ENCODE data around the gene RSRC2. TPM values are rescaled to one million over a fixed set of nuclear protein-coding genes. Genes with fewer than 3 reads are reported as not detected.
"Not testable (repeated sequence)": the region's sequence is repeated elsewhere in the genome, so short reads cannot be mapped to it uniquely, and the experiment has no call there.

Gene RSRC2
- total RNA-seq (2014; rRNA removed; shearing (Covaris generic)): 33.1 and 38.1 TPM in 2 replicates

- DNase-seq (ENCODE audit: low read depth): peak; percentile 99
Measured at GRCh38 chr12:122526683-122527477, at the start of gene RSRC2, which contains the start of gene KNTC1. TSS of gene RSRC2 (minus strand) at chr12:122526936. CDS start at chr12:122526853, 83 bp downstream. TSS of gene KNTC1 (plus strand) at chr12:122527249. CDS start at chr12:122530064, 2,815 bp downstream.

- no peak for DNase-seq (ENCODE audit: low read depth)
Measured at GRCh38 chr12:122571821-122572220, 45.1 kb upstream of the RSRC2 start.

- peak; percentile 80 for DNase-seq (ENCODE audit: low read depth)
Measured at GRCh38 chr12:122570006-122570405, 43.3 kb upstream of the RSRC2 start.

- no peak for DNase-seq (ENCODE audit: low read depth)
Measured at GRCh38 chr12:122569288-122569687, 42.6 kb upstream of the RSRC2 start.

- not testable (repeated sequence) for DNase-seq (ENCODE audit: low read depth)
Measured at GRCh38 chr12:122566816-122567215, 40.1 kb upstream of the RSRC2 start.

GRCh38 chr12:122563361-122563760 is 36.6 kb upstream of the RSRC2 start:
- no peak for DNase-seq (ENCODE audit: low read depth)

DNA sequence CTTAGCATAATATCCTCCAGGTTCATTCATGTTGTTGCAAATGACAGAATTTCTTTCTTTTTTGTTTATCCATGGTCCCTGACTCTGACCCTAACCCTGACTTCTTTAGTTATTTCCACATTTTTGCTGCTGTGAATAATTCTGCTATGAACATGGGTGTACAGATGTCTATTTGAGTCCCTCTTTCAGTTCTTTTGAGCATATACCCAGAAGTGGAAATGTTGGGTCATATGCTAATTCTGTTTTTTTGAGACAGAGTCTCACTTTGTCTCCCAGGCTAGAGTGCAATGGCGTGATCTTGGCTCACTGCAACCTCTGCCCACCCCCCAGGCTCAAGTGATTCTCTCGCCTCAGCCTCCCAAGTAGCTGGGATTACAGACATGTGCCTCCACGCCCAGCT is 33.4 kb upstream of the RSRC2 start:
- no peak for DNase-seq (ENCODE audit: low read depth)

- DNase-seq (ENCODE audit: low read depth): no peak
Measured at GRCh38 chr12:122558745-122559641, 32.3 kb upstream of the RSRC2 start.

DNA sequence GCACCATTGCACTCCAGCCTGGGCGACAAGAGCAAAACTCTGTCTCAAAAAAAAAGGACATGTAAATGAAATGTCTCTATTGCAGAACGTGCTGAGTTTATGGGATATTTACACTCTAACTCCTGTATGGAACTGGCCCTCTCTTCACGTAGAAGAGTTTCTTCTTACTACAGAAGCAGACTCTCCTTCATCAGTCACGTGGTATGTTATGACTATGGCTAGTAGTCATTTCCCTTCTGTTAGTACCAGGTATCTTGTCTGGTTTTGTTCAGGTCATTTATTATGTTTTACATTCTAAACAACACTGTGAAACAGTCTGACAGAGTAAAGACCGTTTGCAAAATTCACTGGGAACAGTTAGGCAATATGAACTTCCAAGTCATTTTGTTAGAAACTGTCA is 20.6 kb upstream of the RSRC2 start:
- DNase-seq (ENCODE audit: low read depth): no peak

- DNase-seq (ENCODE audit: low read depth): no peak
Measured at GRCh38 chr12:122545855-122546254, 19.1 kb upstream of the RSRC2 start.

DNA sequence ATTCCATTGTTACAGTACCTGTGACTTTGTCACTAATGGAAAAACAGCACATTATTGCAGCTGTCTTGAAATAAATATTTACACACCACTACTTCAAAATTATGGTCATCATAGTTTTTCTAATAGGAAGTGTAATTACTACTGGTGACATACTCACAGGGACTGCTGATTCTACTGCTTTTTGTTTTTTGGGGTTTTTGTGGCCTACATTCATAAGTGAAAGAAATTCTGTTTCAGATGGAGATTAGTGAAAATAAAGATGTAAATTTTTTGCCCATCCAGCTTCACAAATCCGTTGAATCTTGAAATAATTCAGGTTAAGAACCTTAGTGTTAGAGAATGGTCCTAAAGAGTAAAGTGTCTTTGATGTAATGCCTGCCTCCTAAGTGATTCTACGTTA is 17.8 kb upstream of the RSRC2 start:
- no peak for DNase-seq (ENCODE audit: low read depth)

- DNase-seq (ENCODE audit: low read depth): no peak
Measured at GRCh38 chr12:122538496-122538895, 11.8 kb upstream of the RSRC2 start.

GRCh38 chr12:122537021-122537420 is 10.3 kb upstream of the RSRC2 start:
- peak; percentile 19 for DNase-seq (ENCODE audit: low read depth)

DNA sequence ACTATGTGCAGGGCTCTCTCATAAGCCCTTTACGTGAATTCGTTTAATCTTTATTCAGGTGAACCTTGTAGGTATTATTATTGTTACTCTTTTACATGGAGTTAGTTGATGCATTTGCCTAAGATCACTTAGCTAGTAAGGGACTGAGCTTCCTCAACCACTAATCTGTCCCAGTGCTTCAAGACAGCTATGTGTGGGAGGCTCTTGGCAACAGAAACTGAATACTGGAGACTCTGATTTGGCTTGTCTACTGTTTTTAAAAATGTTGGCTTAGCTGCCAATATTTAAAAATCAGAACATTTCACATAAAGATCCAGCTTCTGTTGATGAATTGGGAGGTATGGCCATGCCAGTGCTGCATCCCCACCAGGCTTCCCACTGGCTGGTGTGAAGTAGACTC is 7.1 kb upstream of the RSRC2 start:
- DNase-seq (ENCODE audit: low read depth): no peak

DNA sequence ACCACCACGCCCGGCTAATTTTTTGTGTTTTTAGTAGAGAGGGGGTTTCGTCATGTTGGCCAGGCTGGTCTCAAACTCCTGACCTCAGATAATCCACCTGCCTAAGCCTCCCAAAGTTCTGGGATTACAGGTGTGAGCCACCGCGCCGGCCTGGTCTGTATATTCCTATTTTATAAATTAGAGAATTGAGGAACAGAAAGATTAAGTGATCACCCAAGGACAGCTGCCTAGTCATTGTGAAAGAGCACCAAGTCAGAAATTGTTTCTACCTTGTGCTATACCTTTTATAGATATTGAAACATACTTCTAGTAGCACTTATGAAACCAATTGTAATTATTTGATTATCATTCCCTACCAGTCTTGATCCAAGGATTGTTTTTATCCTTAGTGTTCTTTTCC is 2.3 kb upstream of the RSRC2 start:
- DNase-seq (ENCODE audit: low read depth): no peak

GRCh38 chr12:122528582-122528981 is 1.8 kb upstream of the RSRC2 start:
- DNase-seq (ENCODE audit: low read depth): no peak

DNA sequence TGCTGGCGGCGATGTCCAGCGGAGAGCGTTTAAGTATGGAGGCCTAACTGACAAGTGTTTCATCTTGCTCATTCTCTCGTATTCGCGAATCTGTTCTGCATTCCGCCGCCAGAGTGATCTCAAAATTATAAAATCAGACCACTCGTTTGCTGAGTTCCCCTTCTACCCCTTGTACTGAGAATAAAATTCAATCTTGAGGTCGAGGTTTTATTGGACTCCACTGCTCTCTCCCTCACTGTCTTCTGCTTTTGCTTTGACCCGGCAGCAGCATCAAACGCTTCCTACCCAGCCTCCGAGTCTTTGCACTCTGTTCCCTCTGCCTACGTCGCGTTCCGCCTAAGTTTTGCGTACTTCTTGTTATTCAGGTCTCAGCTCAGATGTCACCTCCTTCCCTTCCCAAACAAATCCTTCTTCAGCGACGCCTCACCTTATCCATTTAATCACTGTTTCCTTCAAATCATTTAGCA is 775 bp upstream of the RSRC2 start:
- peak; percentile 60 for DNase-seq (ENCODE audit: low read depth)

- DNase-seq (ENCODE audit: low read depth): no peak
Measured at GRCh38 chr12:122523846-122524718, 2.7 kb downstream of the RSRC2 start.

GRCh38 chr12:122523280-122523679 is 3.5 kb downstream of the RSRC2 start:
- DNase-seq (ENCODE audit: low read depth): peak; percentile 12

- DNase-seq (ENCODE audit: low read depth): no peak
Measured at GRCh38 chr12:122520676-122521075, 6.1 kb downstream of the RSRC2 start.

DNA sequence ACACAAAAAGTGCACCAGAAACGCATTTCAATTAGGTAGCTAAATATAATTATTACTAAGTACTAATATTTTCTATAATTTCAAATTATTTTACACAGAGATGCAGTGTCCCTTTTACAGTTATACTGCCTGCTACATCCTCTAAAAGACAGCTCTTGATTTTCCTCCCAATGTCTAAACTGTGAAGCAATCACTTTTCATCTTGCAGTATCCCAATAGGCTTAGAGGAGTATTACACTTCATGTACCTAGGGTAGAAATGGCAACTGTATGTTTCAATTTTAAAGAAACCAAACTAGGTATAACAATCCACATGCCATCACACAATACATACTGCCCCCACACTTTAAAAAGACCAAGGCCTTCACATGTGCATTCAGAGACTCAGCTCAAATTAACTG is 7.3 kb downstream of the RSRC2 start:
- DNase-seq (ENCODE audit: low read depth): peak; percentile 7
